Fibroblast of peridontal ligament (primary cell): ENCODE data around the gene PRDM12.
A peak's percentile ranks its signal among the peaks of the same experiment; 100 is the strongest.

ENCODE experiments used
- DNase-seq: peaks from one replicate; pipeline ENCODE4 v3.0.0-alpha.2; 2010; ENCODE audit errors: extremely low read depth

PRDM12 gene

DNA sequence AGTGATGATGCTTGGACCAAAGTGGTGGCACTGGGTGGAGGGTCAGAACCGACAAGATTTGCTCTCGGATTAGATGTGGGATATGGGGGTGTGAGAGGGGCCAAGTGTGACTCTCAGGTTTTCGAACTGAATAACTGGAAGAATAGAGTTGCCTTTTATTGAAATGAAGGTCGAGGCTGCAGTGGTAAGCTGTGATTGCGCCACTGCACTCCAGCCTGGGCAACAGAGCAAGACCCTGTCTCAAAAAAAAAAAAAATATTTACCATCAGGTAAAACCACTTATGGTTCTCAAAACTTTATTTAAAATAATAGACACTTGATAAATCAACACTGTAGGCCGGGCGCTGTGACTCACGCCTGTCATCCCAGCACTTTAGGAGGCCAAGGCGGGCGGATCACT is 56.4 kb downstream of the PRDM12 start:
- no peak for DNase-seq

DNA sequence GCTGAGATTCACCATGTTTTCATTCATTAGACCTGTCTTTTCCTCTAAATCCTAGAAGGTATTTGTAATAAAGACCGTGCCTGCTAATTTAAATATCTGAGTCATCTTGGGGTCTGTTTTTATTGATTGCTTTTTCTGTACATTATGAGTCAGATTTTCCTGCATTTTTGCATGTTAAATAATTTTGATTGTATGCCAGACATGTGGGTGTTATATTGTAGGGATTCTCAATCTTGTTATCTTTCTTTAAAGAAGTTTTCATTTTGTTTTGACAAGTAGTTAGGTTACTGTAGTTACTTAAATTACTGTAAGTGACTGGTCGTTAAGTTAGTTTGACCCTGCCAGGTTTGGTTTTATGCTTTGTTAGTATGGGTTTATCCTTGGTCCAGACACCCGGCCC is 64.3 kb downstream of the PRDM12 start:
- peak; percentile 44 for DNase-seq

DNA sequence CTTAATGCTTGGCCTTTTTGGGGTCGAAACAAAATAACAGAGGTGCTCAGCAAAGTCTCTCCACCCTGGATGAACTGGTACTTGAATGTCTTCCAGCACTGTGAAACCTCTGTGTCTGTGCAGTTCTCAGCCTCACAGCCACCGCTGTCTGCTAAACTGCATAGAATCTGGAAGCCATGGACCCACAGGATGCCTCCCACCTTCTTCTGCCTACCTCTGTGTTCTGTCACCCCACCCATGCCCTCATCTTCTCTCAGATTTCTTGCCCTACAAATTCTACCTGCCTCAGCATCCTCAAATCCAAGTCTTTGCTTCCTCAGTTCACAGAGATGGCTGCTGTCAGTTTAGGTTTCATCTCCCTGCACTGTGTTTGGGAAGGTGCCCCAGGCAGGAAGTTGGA is 64.8 kb downstream of the PRDM12 start:
- DNase-seq, result no peak

DNA sequence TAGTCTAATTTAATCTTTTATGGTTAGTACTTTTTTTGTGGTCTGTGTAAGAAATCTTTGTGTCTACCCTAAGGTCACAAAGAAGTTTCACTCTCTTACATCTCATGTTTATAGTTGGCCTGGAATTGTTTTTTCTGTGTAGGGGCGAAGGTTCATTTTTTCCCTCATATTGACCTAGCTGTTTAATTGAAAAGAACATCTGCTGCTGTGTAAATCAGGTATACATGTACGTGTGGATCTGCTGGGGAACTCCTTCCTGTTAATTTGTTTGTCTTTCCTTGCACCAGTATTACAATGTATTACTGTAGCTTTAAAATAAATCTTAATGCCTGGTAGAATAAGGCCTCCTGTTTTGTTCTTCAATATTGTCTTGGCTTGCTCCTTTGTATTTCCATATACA is 67.0 kb downstream of the PRDM12 start:
- DNase-seq, result no peak

GRCh38 chr9:130732136-130732535 is 67.7 kb downstream of the PRDM12 start:
- peak; percentile 6 for DNase-seq
